ENCODE measurements around the gene TMEM108.

DNA sequence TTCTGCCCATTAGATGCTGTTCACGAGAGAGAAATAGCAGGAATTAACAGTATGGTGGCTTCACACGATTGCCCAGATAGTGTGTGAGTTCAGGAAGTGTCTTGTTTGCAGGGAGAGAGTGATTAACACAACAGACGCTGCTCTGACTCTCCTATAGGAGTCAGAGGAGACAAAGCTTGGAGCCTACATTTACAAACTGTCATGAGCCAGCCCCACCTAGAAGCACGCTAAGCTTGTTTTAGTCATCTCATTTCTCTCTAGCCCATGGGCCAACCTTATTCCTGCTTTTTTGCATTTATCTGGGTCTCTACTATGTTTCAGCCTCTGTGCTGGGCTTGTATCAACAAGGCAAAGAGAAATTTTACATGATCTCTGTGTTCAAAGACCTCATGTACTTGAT is 233.3 kb downstream of the TMEM108 start:
- TF ChIP-seq, protein P1, sequence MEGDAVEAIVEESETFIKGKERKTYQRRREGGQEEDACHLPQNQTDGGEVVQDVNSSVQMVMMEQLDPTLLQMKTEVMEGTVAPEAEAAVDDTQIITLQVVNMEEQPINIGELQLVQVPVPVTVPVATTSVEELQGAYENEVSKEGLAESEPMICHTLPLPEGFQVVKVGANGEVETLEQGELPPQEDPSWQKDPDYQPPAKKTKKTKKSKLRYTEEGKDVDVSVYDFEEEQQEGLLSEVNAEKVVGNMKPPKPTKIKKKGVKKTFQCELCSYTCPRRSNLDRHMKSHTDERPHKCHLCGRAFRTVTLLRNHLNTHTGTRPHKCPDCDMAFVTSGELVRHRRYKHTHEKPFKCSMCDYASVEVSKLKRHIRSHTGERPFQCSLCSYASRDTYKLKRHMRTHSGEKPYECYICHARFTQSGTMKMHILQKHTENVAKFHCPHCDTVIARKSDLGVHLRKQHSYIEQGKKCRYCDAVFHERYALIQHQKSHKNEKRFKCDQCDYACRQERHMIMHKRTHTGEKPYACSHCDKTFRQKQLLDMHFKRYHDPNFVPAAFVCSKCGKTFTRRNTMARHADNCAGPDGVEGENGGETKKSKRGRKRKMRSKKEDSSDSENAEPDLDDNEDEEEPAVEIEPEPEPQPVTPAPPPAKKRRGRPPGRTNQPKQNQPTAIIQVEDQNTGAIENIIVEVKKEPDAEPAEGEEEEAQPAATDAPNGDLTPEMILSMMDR (conservative IDR thresholded peaks at IDR 0.05), result no peak
- TF ChIP-seq ZFX (IDR thresholded peaks at IDR 0.05), result no peak
